Activated CD4-positive, alpha-beta memory T cell treated with anti-CD3 and anti-CD28 coated beads for 36 hours (primary cell): ENCODE results near the gene PPP1CB. TPM values are rescaled to one million over a fixed set of nuclear protein-coding genes. Genes with fewer than 3 reads are reported as not detected.

Experiments
- CTCF ChIA-PET: fragments of 350-600 bp; sonication (Branson Sonifier 250); formaldehyde crosslinking; loops from one replicate; lab custom pipeline; 2021; ENCODE audit warnings: antibody characterized with exemption, inconsistent platforms; lab: Charles Lee
- POLR2A ChIA-PET: fragments of 350-600 bp; sonication (Branson Sonifier 250); formaldehyde crosslinking; loops from one replicate; lab custom pipeline; 2021; ENCODE audit warnings: antibody characterized with exemption; lab: Charles Lee
- DNase-seq: peaks from one replicate; pipeline ENCODE4 v3.0.0-alpha.2; 2020
- H3K27ac Mint-ChIP-seq: one replicate; pipeline ENCODE4 v1.8.0; 2021; ENCODE audit warnings: mixed read lengths
- H3K27me3 Mint-ChIP-seq: one replicate; pipeline ENCODE4 v1.8.0; 2021; ENCODE audit warnings: mixed read lengths
- H3K36me3 Mint-ChIP-seq: one replicate; pipeline ENCODE4 v1.8.0; 2021; ENCODE audit warnings: mixed read lengths
- H3K4me1 Mint-ChIP-seq: one replicate; pipeline ENCODE4 v1.8.0; 2021; ENCODE audit warnings: low read depth, mixed read lengths
- H3K4me3 Mint-ChIP-seq: one replicate; pipeline ENCODE4 v1.8.0; 2021; ENCODE audit warnings: mild to moderate bottlenecking, mixed read lengths
- H3K9me3 Mint-ChIP-seq: one replicate; pipeline ENCODE4 v1.8.0; 2021; ENCODE audit warnings: mixed read lengths
- intact Hi-C: fragments of 100-400 bp; cut with micrococcal nuclease; formaldehyde crosslinking; loops from one replicate; pipeline ENCODE4 v1.15.1; 2023
- total RNA-seq, 2 experiments: library from RNA; stranded (reverse); gene quantifications; one replicate each; pipeline ENCODE4 v1.2.3, GENCODE V29; 2021

Gene PPP1CB
- 100 to 1,000 TPM; 238 to 256 TPM for total RNA-seq

GRCh38 chr2:28751252-28751955 is at the start of gene PPP1CB:
TSS of gene PPP1CB (plus strand) at chr2:28751830. CDS start at chr2:28752125, 295 bp downstream.
- Mint-ChIP-seq H3K27me3 (no peaks in the 10 kb centered on the region), H3K4me1 (peaks cover 51% of the 10 kb centered on the region), H3K4me3 (peak within 1 kb of the TSS; percentile 85), H3K36me3 (peaks cover 5% of the 10 kb centered on the region), H3K9me3 (no peaks in the 10 kb centered on the region), H3K27ac (peak within 1 kb of the TSS; percentile 96)
- peak; percentile 96 for DNase-seq
- ChIA-PET POLR2A (interaction anchor here (0.6 to 2.5 kb wide), 16 partner anchors 10 to 184 kb away, joined by 3 to 13 read pairs (median 6); partner anchors contain the start of gene WDR43), CTCF (interaction anchor here (0.6 to 10.5 kb wide), 14 partner anchors 10 to 360 kb away, joined by 3 to 126 read pairs (median 4); no protein-coding TSS in a partner anchor)
- intact Hi-C loops = loop anchor here (1.0 to 5.0 kb wide), 6 partner anchors 39 to 361 kb away; partner anchors contain the start of genes SPDYA and WDR43

- Mint-ChIP-seq H3K9me3 (peaks cover 16% of the 10 kb centered on the region), H3K4me1 (no peaks in the 10 kb centered on the region), H3K27ac (no peak overlapping the region), H3K27me3 (no peaks in the 10 kb centered on the region), H3K4me3 (no peak overlapping the region), H3K36me3 (peaks cover 2% of the 10 kb centered on the region)
- ChIA-PET CTCF (interaction anchor here (0.6 to 1.1 kb wide), 2 partner anchors 108 to 547 kb away, joined by 3 to 4 read pairs; no protein-coding TSS in a partner anchor), POLR2A (no interaction called here)
- intact Hi-C loops = no loop called here
- DNase-seq = no peak
These were observed 49.2 kb upstream of the PPP1CB start for GRCh38 chr2:28702415-28702861.

- CTCF ChIA-PET = interaction anchor here (0.6 kb wide), 1 partner anchor 547 kb away, joined by 3 read pairs; no protein-coding TSS in a partner anchor
- Mint-ChIP-seq H3K4me3 (no peak overlapping the region), H3K9me3 (peaks cover 16% of the 10 kb centered on the region), H3K27ac (no peak overlapping the region), H3K4me1 (no peaks in the 10 kb centered on the region), H3K36me3 (peaks cover 2% of the 10 kb centered on the region), H3K27me3 (no peaks in the 10 kb centered on the region)
- intact Hi-C loops = no loop called here
- DNase-seq = no peak
- POLR2A ChIA-PET = no interaction called here
These were observed 48.8 kb upstream of the PPP1CB start for GRCh38 chr2:28702878-28703277.

GRCh38 chr2:28704621-28705020 is 47.0 kb upstream of the PPP1CB start:
- ChIA-PET POLR2A (no interaction called here), CTCF (no interaction called here)
- H3K4me3 Mint-ChIP-seq = no peak overlapping the region
- H3K4me1 Mint-ChIP-seq = no peaks in the 10 kb centered on the region
- H3K27me3 Mint-ChIP-seq = no peaks in the 10 kb centered on the region
- no peak for DNase-seq
- H3K36me3 Mint-ChIP-seq = peaks cover 2% of the 10 kb centered on the region
- intact Hi-C loops = no loop called here
- H3K27ac Mint-ChIP-seq = no peak overlapping the region
- H3K9me3 Mint-ChIP-seq = peaks cover 16% of the 10 kb centered on the region

- no peak for DNase-seq
- H3K9me3 Mint-ChIP-seq = peaks cover 16% of the 10 kb centered on the region
- H3K4me3 Mint-ChIP-seq = no peak overlapping the region
- no peaks in the 10 kb centered on the region for H3K27me3 Mint-ChIP-seq
- peaks cover 2% of the 10 kb centered on the region for H3K36me3 Mint-ChIP-seq
- CTCF ChIA-PET = no interaction called here
- intact Hi-C loops = no loop called here
- no peaks in the 10 kb centered on the region for H3K4me1 Mint-ChIP-seq
- H3K27ac Mint-ChIP-seq = no peak overlapping the region
- POLR2A ChIA-PET = no interaction called here
These were observed 45.7 kb upstream of the PPP1CB start for GRCh38 chr2:28705751-28706440.

- ChIA-PET POLR2A (no interaction called here), CTCF (no interaction called here)
- no peaks in the 10 kb centered on the region for H3K27me3 Mint-ChIP-seq
- peaks cover 2% of the 10 kb centered on the region for H3K36me3 Mint-ChIP-seq
- intact Hi-C loops = no loop called here
- H3K4me1 Mint-ChIP-seq = peaks cover 4% of the 10 kb centered on the region
- peaks cover 16% of the 10 kb centered on the region for H3K9me3 Mint-ChIP-seq
- DNase-seq = no peak
- no peak overlapping the region for H3K4me3 Mint-ChIP-seq
- no peak overlapping the region for H3K27ac Mint-ChIP-seq
These were observed 44.0 kb upstream of the PPP1CB start for GRCh38 chr2:28707592-28707991.

- H3K27ac Mint-ChIP-seq = no peak overlapping the region
- intact Hi-C loops = no loop called here
- ChIA-PET CTCF (interaction anchor here (0.9 to 1.7 kb wide), 2 partner anchors 28 to 114 kb away, joined by 3 to 8 read pairs; no protein-coding TSS in a partner anchor), POLR2A (no interaction called here)
- H3K36me3 Mint-ChIP-seq = peaks cover 2% of the 10 kb centered on the region
- peaks cover 16% of the 10 kb centered on the region for H3K9me3 Mint-ChIP-seq
- DNase-seq = no peak
- no peaks in the 10 kb centered on the region for H3K27me3 Mint-ChIP-seq
- H3K4me1 Mint-ChIP-seq = peaks cover 11% of the 10 kb centered on the region
- H3K4me3 Mint-ChIP-seq = no peak overlapping the region
These were observed 42.5 kb upstream of the PPP1CB start for GRCh38 chr2:28709101-28709500.

GRCh38 chr2:28710545-28710944 is 41.1 kb upstream of the PPP1CB start:
- DNase-seq = no peak
- ChIA-PET CTCF (no interaction called here), POLR2A (no interaction called here)
- H3K9me3 Mint-ChIP-seq = peaks cover 7% of the 10 kb centered on the region
- peaks cover under 1% of the 10 kb centered on the region for H3K36me3 Mint-ChIP-seq
- no peak overlapping the region for H3K4me3 Mint-ChIP-seq
- H3K27ac Mint-ChIP-seq = no peak overlapping the region
- peaks cover 11% of the 10 kb centered on the region for H3K4me1 Mint-ChIP-seq
- no peaks in the 10 kb centered on the region for H3K27me3 Mint-ChIP-seq
- intact Hi-C loops = loop anchor here (5.0 kb wide), 1 partner anchor 42 kb away; the partner anchor contains the start of gene PPP1CB

GRCh38 chr2:28713577-28714298 is 37.9 kb upstream of the PPP1CB start:
- H3K36me3 Mint-ChIP-seq = no peaks in the 10 kb centered on the region
- peaks cover 14% of the 10 kb centered on the region for H3K4me1 Mint-ChIP-seq
- no peak overlapping the region for H3K4me3 Mint-ChIP-seq
- POLR2A ChIA-PET = no interaction called here
- CTCF ChIA-PET = no interaction called here
- intact Hi-C loops = loop anchor here (5.0 kb wide), 1 partner anchor 39 kb away; the partner anchor contains the start of gene PPP1CB
- H3K9me3 Mint-ChIP-seq = no peaks in the 10 kb centered on the region
- no peaks in the 10 kb centered on the region for H3K27me3 Mint-ChIP-seq
- peak overlapping the region; percentile 65 for H3K27ac Mint-ChIP-seq
- DNase-seq = peak; percentile 16

- CTCF ChIA-PET = interaction anchor here (0.8 kb wide), 1 partner anchor 122 kb away, joined by 3 read pairs; no protein-coding TSS in a partner anchor
These were observed 35.3 kb upstream of the PPP1CB start for GRCh38 chr2:28716265-28716865.

GRCh38 chr2:28717339-28717758 is 34.3 kb upstream of the PPP1CB start:
- Mint-ChIP-seq H3K4me3 (no peak overlapping the region), H3K9me3 (no peaks in the 10 kb centered on the region), H3K36me3 (no peaks in the 10 kb centered on the region), H3K27ac (no peak overlapping the region), H3K4me1 (peaks cover 10% of the 10 kb centered on the region), H3K27me3 (no peaks in the 10 kb centered on the region)
- CTCF ChIA-PET = interaction anchor here (0.8 kb wide), 1 partner anchor 123 kb away, joined by 3 read pairs; no protein-coding TSS in a partner anchor
- POLR2A ChIA-PET = no interaction called here
- intact Hi-C loops = no loop called here
- no peak for DNase-seq

More at GRCh38 chr2:28716265-28716865, 35.3 kb upstream of the PPP1CB start:
- Mint-ChIP-seq H3K4me3 (no peak overlapping the region), H3K4me1 (peaks cover 14% of the 10 kb centered on the region), H3K27me3 (no peaks in the 10 kb centered on the region), H3K27ac (no peak overlapping the region), H3K9me3 (no peaks in the 10 kb centered on the region), H3K36me3 (no peaks in the 10 kb centered on the region)
- intact Hi-C loops = no loop called here
- POLR2A ChIA-PET = no interaction called here
- peak; percentile 16 for DNase-seq
